HG03521 (cell line): ENCODE results near the gene BDKRB1.
"Not testable (repeated sequence)": the region's sequence is repeated elsewhere in the genome, so short reads cannot be mapped to it uniquely, and the experiment has no call there.

ENCODE experiments used
- ATAC-seq: cut with Tn5 transposase; IDR thresholded peaks from one replicate; pipeline ENCODE4 v1.9.1; 2021; ENCODE audit warnings: mild to moderate bottlenecking, moderate library complexity; ENCODE audit not compliant: unreplicated experiment

Gene BDKRB1

DNA sequence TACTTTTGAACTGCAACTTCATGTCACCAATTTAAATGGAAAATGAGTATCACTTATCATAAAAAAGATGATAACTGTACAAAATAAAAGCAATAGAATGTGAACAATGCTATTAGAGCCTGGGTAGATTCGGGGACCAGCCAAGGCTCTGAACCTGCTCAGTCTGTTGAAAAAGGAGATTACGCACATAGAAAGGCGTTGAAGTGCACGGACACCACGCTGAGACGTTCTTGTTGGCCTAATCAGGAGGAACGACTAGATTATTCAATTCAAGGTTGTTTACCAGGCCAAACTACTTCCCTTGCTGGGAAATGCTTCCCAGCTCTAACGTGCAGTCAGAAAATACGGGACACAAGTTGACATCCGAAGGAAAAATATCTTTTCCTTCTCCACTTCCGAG lies 23.5 kb upstream of the BDKRB1 start:
- ATAC-seq: no peak

DNA sequence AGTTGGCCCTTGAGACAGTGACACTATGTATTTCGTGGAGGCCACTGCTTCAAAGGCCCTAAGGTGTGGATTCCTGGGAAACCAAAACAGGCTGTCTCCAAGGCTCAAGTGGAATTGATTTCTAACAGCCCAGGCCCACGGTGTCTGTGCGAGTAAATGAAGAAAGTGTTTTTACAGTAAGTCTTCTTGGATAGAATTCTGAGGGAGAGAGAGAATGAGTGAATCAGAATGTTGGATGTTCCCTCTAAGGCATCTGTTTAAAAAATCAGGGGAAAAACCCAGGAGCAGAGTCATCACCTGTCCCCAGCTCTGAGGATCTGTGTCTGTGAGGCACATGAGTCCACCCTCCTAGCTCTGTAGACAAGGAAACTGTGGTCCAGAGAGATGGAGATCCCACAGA lies 22.3 kb upstream of the BDKRB1 start:
- no peak for ATAC-seq

DNA sequence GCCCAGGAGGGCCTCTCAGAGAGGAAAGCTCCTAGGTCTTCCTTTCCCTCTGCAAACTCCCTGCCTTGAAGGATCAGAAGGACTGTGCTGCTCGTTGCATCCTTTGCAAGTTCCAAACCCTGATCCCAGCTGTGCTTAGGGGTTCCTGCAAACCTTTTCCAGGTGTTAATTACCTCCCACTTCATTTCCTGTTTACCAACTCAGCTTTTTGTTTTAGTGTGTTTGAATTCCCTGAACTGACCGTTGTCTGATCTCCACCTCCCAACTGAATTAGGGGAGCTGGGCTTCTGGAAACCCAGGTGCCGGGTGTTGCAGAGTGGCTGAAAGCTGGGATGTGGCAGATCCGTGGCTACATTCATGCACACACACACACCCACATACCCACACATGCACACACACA lies 20.6 kb upstream of the BDKRB1 start:
- no peak for ATAC-seq

DNA sequence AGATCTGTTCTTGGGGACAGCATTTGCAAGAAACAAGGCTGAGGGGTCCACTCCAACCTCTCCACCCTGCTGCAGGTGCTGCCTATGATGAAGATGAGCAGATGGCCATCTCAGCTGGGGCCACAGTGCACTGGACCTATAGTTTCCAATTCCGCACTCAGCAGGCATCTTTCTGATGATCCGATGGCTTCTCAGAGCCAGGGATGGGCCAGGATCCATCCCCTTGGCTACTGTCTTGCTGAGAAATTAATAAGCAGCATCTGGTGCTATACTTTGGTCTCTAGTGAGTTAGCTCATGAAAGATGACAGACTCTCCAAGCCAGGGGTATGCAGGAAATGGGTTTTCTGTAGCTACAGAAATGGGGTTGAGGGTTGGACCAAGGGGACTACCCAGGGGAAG lies 18.4 kb upstream of the BDKRB1 start:
- no peak for ATAC-seq

DNA sequence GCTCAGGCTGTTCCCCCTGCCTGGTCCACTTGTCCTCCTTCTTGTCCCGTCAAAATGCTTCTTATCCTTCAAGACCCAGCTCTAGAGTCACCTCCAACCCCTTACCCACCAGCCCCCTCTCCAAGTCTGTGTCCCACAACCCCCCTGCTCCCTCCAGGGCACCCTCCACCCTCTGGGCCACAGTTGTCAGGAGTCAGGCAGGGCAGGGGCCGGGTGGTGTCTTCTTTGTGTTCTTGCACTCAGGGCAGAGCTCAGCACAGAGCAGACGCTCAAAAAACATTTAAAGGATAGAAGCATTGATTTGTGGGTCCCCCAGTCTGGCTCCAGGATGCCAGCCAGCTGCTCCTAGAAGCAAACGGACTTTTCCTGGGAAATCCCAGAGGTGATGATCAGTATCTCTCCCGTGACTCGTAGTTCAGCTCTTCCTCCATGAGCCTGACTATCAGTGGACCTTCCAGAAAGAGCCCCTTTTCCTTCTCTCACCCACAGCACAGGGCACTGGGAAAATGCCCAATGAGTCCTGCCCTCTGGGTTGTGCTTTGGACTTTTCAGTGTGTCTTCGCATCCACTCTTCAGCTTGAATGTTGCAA lies 17.2 kb upstream of the BDKRB1 start:
- no peak for ATAC-seq

DNA sequence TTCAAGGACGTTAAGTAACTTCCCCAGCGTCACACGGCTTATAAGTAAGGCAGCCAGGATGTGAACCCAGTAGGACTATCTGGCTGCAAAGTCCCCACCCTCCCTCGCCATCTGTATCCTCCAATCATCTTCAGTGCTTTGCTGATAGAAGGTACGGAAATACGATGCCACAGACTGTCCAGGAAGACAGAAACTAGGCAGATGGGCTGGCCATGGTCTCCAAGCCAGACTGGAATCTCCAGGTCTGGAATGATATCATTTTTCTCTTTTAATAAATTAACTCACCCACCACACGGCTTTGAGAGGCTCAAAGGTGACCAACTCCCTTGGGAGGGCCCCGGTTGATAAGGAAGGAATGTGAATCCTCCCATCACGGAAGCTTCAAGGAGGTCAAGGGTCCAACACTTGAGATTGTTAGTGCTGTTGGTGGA lies 16.3 kb upstream of the BDKRB1 start:
- no peak for ATAC-seq

DNA sequence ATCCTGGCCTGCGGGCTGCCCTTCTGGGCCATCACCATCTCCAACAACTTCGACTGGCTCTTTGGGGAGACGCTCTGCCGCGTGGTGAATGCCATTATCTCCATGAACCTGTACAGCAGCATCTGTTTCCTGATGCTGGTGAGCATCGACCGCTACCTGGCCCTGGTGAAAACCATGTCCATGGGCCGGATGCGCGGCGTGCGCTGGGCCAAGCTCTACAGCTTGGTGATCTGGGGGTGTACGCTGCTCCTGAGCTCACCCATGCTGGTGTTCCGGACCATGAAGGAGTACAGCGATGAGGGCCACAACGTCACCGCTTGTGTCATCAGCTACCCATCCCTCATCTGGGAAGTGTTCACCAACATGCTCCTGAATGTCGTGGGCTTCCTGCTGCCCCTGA lies 15.4 kb upstream of the BDKRB1 start:
- no peak for ATAC-seq

DNA sequence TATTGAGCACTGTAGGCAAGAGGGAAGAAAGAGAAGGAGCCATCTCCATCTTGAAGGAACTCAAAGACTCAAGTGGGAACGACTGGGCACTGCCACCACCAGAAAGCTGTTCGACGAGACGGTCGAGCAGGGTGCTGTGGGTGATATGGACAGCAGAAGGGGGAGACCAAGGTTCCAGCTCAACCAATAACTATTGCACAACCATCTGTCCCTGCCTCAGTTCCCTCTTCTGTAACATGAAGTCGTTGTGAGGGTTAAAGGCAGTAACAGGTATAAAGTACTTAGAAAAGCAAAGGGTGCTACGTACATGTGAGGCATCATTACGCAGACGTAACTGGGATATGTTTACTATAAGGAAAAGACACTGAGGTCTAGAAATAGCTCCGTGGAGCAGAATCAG lies 13.9 kb upstream of the BDKRB1 start:
- no peak for ATAC-seq

DNA sequence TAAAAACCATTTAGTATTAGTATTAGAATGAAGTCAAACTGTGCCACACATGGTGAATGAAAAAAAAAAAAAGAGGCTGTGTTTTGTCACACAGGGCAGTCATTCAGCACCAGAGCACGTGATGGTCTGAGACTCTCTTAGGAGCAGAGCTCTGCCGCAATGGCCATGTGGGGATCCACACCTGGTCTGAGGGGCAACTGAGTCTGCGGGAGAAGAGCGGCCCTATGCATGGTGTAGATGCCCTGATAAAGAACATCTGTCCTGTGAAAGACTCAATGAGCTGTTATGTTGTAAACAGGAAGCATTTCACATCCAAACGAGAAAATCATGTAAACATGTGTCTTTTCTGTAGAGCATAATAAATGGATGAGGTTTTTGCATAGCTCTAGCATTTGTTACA lies 12.2 kb upstream of the BDKRB1 start:
- ATAC-seq: no peak

DNA sequence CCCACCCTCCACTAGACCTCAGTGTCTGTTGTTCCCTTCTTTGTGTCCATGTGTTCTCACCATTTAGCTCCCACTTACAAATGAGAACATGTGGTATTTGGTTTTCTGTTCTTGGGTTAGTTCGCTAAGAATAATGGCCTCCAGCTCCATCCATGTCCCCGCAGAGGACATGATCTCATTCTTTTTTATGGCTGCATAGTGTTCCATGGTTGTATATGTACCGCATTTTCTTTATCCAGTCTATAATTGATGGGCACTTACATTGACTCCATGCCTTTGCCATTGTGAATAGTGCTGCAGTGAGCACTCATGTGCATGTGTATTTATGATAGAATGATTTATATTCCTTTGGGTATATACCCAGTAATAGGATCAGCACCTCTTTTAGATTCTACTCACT lies 10.9 kb upstream of the BDKRB1 start:
- not testable (repeated sequence) for ATAC-seq

DNA sequence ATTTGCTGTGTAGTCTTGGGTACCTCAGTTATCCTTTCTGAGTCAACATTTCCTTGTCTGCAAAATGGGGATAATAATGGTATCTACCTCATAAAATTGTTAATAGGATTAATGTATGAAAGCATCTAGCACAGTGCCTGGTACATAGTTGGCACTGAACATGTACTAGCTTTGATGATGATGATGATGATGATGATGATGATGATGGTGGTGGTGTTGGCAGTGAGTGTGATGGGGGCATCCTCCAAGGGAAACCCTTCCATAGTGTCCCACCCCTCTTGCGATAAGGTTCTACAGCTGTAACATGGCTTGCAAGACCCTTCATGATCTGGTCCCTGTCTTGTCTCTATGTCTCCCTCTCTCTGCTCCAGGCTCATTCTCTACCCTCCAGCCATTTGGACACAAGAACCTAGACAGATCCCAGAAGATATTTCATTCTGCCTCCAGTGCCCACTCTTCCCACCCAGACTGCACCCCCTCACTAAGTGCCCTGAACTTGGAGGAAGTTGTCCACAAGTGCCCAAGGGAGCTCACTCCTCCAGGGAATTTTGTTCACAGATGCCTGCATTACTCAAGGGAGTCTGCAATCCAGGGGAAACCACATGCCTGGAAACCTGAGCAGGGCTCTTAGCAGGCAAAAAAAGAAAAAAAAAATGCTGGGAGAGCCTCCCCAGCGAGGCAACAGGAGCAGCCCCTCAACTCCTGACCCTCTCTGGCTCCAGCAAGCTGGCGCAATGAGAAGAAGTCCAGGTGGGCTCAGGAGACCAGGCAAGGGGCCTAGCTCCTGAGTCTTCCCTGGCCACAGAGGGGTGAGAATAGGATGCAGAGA lies 10.1 kb upstream of the BDKRB1 start:
- no peak for ATAC-seq

DNA sequence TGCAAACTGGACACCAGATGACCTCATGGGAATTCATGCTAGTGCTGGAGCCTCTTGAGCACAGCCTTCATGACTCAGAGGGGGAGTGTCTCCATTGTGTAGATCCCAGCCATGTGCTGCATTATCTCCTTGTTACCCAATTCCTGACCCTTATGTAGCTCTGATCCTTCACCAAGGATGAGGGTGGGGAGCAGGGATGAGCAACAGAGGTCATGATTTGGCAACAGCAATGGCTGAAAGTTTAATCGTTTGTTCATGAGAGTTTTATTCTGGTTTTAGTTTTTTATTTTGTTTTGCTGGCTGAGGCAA lies 9.5 kb upstream of the BDKRB1 start:
- ATAC-seq: no peak

DNA sequence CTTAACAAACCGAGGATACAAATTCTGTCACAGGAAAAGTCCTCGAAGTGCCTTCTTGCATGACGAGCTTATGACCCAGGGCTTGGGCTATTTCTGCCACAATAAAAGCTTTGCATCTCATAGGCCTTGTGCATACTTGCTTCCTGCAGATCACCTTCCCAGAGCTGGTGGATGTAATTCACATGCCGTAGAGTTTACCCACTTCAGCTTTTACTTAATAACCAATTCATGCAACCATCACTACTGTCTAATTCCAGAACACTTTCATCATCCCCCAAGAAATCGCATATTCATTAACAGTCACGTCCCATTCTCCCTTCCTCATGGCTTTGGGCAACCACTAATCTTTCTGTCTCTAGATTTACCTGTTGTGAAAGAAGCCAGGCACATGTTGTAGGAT lies 9.0 kb upstream of the BDKRB1 start:
- ATAC-seq: no peak

DNA sequence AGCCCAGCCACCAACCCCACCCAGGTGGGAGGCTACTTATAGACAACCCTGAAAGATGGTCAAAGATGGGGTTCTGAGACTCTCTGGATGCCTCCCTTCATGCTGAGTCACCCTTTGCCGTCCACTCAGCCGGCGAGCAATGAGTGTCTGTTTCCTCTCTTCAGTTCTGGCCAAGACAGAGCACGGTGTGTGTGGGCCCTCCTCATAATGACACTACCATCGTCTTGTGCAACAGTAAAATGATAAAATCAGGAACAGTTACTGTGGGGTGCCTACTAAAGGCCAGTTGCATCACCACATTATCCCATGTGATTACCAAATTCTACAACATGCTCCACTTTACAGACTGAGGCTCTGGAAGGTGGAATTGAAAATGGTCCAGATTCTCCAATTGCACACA lies 7.0 kb upstream of the BDKRB1 start:
- no peak for ATAC-seq

DNA sequence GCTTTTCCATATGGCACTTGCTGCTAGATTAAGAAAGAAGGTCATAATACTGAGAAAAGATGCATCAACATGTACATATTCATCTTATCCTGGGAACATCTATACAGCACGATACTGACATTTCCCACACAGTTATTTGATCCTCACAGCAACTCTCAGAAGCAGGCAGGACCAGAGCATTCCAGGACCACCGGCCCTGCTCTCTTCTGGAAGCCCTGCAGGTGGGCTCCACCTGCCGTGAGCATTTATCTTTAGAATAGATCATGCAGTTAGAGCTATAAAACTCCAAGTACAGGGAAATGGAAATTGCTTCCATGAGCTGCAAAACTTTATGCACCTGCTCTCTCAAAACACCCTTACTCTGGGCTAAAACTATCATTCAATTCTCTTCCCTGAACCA lies 5.5 kb upstream of the BDKRB1 start:
- no peak for ATAC-seq

DNA sequence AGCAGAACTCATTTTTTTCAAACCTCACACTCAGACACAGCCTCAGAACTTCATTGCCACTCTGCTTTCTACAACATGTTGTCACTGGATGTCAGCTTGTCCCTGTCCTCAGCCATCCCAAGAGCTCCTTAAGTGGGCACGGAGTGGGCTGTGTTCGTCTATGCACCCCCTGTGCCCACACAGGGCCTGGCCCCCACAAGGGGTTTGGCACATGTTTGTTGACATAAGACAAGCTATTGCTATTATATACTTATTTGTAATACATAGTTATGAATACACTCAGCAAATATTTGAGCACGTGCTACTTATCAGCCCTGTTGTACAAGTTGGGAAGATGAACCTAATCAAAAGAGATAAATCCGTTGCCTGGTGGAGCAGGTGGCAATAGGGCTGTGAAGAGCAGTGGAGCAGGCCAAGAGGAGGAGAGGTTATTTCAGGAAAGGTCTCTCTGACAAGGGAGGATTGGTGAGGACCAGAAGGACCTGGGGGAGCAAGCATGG lies 4.3 kb upstream of the BDKRB1 start:
- no peak for ATAC-seq

DNA sequence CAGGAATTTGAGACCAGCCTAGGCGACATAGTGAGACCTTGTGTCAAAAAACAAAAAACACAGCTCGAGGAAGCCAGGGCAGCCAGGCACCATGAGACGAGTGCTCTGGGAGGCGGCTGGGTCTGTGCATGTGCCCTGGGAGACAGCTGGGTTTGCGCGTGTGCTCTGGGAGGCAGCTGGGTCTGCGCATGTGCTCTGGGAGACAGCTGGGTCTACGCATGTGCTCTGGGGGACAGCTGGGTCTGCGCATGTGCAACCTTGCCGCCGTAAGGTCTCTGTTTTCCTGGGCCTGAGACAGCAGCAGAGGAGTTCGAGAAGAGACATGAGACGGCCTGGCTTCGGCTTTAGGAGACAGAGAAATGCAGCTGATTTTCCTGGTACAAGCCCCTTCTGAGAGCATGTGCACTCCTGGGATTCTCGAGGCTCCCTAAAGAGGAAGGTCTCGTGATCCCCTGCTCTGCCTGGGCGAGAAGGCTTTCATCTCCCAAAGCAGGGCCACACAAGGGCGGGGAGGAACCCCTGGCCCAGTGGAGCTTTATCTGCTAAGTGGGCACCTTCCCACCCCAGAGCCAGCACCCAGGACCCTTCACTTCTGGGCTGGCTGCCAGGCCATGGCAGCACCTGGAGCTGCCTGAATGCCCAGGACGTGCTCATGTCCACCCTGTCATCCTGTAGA lies 3.5 kb upstream of the BDKRB1 start:
- ATAC-seq: no peak

DNA sequence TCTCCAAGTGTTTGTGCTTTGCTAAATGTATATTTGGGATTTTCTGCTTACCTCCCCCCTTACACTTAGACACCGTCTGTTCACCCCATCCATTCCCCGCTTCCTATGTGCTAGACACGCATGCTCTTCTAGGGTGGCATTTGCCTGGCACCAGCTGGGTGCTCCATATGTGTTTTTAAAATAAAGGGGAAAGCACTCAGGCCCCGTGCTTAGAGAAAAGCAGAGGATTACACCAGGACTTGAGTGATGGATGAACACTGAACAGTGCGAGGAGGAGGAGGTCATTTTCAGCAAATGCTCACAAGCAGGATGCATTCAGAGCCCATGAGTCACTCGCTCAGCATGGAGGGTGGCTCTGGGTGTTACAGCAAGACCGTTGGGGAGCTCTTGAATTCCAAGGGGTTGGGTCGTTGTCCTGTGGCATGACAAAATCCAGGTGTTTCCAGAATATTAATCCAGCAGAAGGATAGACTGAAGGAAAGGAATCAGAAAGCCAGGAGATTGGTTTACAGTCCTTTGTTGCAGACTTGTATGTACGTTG lies 2.9 kb upstream of the BDKRB1 start:
- ATAC-seq: no peak

DNA sequence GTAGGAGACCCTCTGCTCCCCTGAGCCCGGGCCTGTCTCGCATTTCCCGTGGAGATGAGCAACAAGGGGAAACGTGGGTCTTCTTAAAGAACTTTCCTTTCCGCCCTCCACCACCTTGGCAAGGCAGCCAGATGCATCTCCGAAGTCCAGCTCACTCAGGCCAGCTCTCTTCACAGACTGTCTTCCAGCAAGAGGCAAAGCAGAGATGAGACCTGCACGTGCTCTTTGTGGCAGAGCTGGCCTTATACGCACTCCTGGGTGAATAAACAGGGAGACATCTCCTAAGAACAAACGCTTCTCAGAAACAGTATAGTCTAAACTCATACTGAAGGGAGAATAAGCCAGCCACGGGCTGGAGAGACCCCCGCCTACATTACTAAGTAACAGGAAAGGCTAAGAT lies 1.3 kb upstream of the BDKRB1 start:
- no peak for ATAC-seq

DNA sequence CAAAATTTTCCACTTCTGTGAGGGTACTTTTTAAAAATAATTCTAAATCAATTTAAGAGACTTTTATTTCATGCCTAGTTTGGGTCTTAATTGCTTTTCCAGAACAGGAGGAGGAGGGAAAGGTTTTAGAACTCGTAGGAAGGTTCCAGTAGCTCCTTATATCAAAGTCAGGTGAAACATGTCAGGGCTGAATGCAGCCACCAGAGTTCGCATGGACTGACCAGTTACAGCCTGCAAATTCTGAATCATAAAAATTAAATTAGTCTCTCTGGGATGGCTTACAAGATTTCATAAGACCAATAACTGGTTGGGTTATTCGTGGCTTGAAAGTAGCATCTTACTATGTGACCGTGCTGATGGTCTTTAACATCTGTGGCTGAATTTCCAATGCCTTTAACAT lies 397 bp downstream of the BDKRB1 start:
- ATAC-seq: no peak

DNA sequence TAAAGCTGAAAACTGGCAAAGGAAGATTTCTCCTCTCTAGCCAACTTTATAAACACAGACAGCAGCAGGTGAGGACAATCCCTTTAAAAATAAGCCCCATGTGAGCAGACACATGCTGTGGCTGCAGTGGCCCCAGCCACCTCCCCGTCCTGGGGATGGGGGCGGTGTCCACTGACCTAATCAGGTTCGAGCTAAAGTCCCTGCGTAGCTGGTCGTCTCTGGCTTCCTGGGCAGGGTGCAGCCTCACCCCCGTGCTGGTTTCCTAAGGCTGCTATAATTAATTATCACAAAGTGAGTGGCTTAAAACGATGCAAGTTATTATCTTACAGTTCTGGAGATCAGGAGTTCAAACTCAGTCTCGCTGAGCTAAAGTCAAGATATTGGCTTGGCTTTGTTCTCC lies 1.0 kb downstream of the BDKRB1 start:
- ATAC-seq: no peak

DNA sequence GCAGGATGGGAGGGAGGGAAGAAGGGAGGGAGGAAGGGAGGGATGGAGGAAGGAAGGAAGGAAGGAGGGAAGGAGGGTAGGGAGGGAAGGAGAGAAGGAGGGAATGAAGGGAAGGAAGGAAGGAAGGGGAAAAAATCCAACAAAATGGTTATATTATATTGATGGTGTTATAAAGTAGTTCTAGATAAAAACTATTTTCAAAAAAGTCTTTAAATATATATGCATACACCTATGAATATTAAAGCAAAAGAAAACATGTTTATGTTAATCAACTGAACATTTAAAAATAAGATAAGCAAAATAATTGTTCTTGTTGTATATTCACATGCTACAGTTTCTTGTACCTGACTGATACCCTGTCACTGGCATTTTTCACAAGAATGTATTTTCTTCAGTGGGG lies 1.9 kb downstream of the BDKRB1 start:
- no peak for ATAC-seq
